ENCODE measurements around the gene GCC2.
"Not testable (repeated sequence)": the region's sequence is repeated elsewhere in the genome, so short reads cannot be mapped to it uniquely, and the experiment has no call there.

The GCC2 gene

GRCh38 chr2:108455571-108455970 lies 6.6 kb downstream of the GCC2 start:
- H3K27ac ChIP-seq (ENCODE audit: low read depth in 2 of 2, low read length in 2 of 2): no peak overlapping the region
- H3K36me3 ChIP-seq (ENCODE audit: control insufficient read depth in 2 of 2, insufficient read depth in 2 of 2, low read length in 2 of 2): peaks cover 46 to 48% of the 10 kb centered on the region in 2 donors

GRCh38 chr2:108458082-108458481 lies 9.1 kb downstream of the GCC2 start:
- H3K36me3 ChIP-seq (ENCODE audit: control insufficient read depth in 2 of 2, insufficient read depth in 2 of 2, low read length in 2 of 2): peaks cover 40 to 43% of the 10 kb centered on the region in 2 donors
- no peaks in the 10 kb centered on the region for H3K9me3 ChIP-seq (ENCODE audit: control insufficient read depth in 2 of 2, low read length in 2 of 2)
- no peak overlapping the region for H3K27ac ChIP-seq (ENCODE audit: low read depth in 2 of 2, low read length in 2 of 2)
- peaks cover 4 to 8% of the 10 kb centered on the region in 2 donors for H3K4me1 ChIP-seq (ENCODE audit: control insufficient read depth in 2 of 2, insufficient read depth in 2 of 2, low read length in 2 of 2)
- no peaks in the 10 kb centered on the region for H3K27me3 ChIP-seq (ENCODE audit: control insufficient read depth in 2 of 2, insufficient read depth in 2 of 2, low read length in 2 of 2)
- H3K4me3 ChIP-seq (ENCODE audit: low read length in 2 of 2): no peak overlapping the region
- no peak overlapping the region for H3K9ac ChIP-seq (ENCODE audit: low read depth in 1 of 2, low read length in 2 of 2)

More at GRCh38 chr2:108455571-108455970, 6.6 kb downstream of the GCC2 start:
- no peak overlapping the region for H3K4me3 ChIP-seq (ENCODE audit: low read length in 2 of 2)
- H3K9me3 ChIP-seq (ENCODE audit: control insufficient read depth in 2 of 2, low read length in 2 of 2): no peaks in the 10 kb centered on the region
- peaks cover 7 to 17% of the 10 kb centered on the region in 2 donors for H3K4me1 ChIP-seq (ENCODE audit: control insufficient read depth in 2 of 2, insufficient read depth in 2 of 2, low read length in 2 of 2)
- H3K9ac ChIP-seq (ENCODE audit: low read depth in 1 of 2, low read length in 2 of 2): no peak overlapping the region
- no peaks in the 10 kb centered on the region for H3K27me3 ChIP-seq (ENCODE audit: control insufficient read depth in 2 of 2, insufficient read depth in 2 of 2, low read length in 2 of 2)

DNA sequence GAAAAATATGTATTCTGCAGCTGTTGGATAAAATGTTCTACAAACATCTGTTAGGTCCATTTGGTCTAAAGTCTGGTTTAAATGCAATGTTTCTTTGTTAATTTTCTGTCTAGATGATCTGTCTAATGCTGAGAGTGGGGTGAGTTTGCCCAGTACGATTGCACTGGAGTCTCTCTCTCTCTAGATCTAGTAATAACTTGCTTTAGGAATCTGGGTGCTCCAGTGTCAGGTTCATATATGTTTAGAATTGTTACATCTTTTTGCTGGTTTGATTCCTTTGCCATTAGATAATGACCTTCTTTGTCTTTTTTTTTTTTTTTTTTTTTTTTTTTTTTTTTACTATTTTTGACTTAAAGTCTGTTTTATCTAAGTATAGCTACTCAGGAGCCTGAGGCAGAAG lies 10.4 kb downstream of the GCC2 start:
- Histone ChIP-seq H3K27ac (ENCODE audit: low read depth in 2 of 2, low read length in 2 of 2) (no peak overlapping the region), H3K36me3 (ENCODE audit: control insufficient read depth in 2 of 2, insufficient read depth in 2 of 2, low read length in 2 of 2) (peaks cover 45 to 46% of the 10 kb centered on the region in 2 donors), H3K4me3 (ENCODE audit: low read length in 2 of 2) (no peak overlapping the region), H3K4me1 (ENCODE audit: control insufficient read depth in 2 of 2, insufficient read depth in 2 of 2, low read length in 2 of 2) (peaks cover 3 to 8% of the 10 kb centered on the region in 2 donors), H3K9me3 (ENCODE audit: control insufficient read depth in 2 of 2, low read length in 2 of 2) (no peaks in the 10 kb centered on the region), H3K27me3 (ENCODE audit: control insufficient read depth in 2 of 2, insufficient read depth in 2 of 2, low read length in 2 of 2) (no peaks in the 10 kb centered on the region), H3K9ac (ENCODE audit: low read depth in 1 of 2, low read length in 2 of 2) (no peak overlapping the region)

- Histone ChIP-seq H3K9ac (ENCODE audit: low read depth in 1 of 2, low read length in 2 of 2) (no peak overlapping the region), H3K4me1 (ENCODE audit: control insufficient read depth in 2 of 2, insufficient read depth in 2 of 2, low read length in 2 of 2) (peaks cover 3 to 8% of the 10 kb centered on the region in 2 donors), H3K9me3 (ENCODE audit: control insufficient read depth in 2 of 2, low read length in 2 of 2) (no peaks in the 10 kb centered on the region), H3K27me3 (ENCODE audit: control insufficient read depth in 2 of 2, insufficient read depth in 2 of 2, low read length in 2 of 2) (no peaks in the 10 kb centered on the region), H3K36me3 (ENCODE audit: control insufficient read depth in 2 of 2, insufficient read depth in 2 of 2, low read length in 2 of 2) (peaks cover 46 to 47% of the 10 kb centered on the region in 2 donors), H3K27ac (ENCODE audit: low read depth in 2 of 2, low read length in 2 of 2) (peak overlapping the region in 1 of 2 donors; percentile 4), H3K4me3 (ENCODE audit: low read length in 2 of 2) (no peak overlapping the region)
Measured at GRCh38 chr2:108460345-108461037, 11.5 kb downstream of the GCC2 start.

GRCh38 chr2:108477099-108477498 lies 28.1 kb downstream of the GCC2 start:
- H3K36me3 ChIP-seq (ENCODE audit: control insufficient read depth in 2 of 2, insufficient read depth in 2 of 2, low read length in 2 of 2): peaks cover 39 to 50% of the 10 kb centered on the region in 2 donors
- H3K27me3 ChIP-seq (ENCODE audit: control insufficient read depth in 2 of 2, insufficient read depth in 2 of 2, low read length in 2 of 2): no peaks in the 10 kb centered on the region
- no peak overlapping the region for H3K27ac ChIP-seq (ENCODE audit: low read depth in 2 of 2, low read length in 2 of 2)
- H3K4me1 ChIP-seq (ENCODE audit: control insufficient read depth in 2 of 2, insufficient read depth in 2 of 2, low read length in 2 of 2): no peaks in the 10 kb centered on the region
- no peaks in the 10 kb centered on the region for H3K9me3 ChIP-seq (ENCODE audit: control insufficient read depth in 2 of 2, low read length in 2 of 2)
- H3K9ac ChIP-seq (ENCODE audit: low read depth in 1 of 2, low read length in 2 of 2): no peak overlapping the region
- H3K4me3 ChIP-seq (ENCODE audit: low read length in 2 of 2): no peak overlapping the region

- no peak overlapping the region for H3K27ac ChIP-seq (ENCODE audit: low read depth in 2 of 2, low read length in 2 of 2)
- no peak overlapping the region for H3K9ac ChIP-seq (ENCODE audit: low read depth in 1 of 2, low read length in 2 of 2)
- H3K4me3 ChIP-seq (ENCODE audit: low read length in 2 of 2): no peak overlapping the region
- H3K36me3 ChIP-seq (ENCODE audit: control insufficient read depth in 2 of 2, insufficient read depth in 2 of 2, low read length in 2 of 2): peaks cover 41 to 44% of the 10 kb centered on the region in 2 donors
- no peaks in the 10 kb centered on the region for H3K9me3 ChIP-seq (ENCODE audit: control insufficient read depth in 2 of 2, low read length in 2 of 2)
- H3K4me1 ChIP-seq (ENCODE audit: control insufficient read depth in 2 of 2, insufficient read depth in 2 of 2, low read length in 2 of 2): no peaks in the 10 kb centered on the region
- no peaks in the 10 kb centered on the region for H3K27me3 ChIP-seq (ENCODE audit: control insufficient read depth in 2 of 2, insufficient read depth in 2 of 2, low read length in 2 of 2)
Measured at GRCh38 chr2:108485253-108485652, 36.2 kb downstream of the GCC2 start.

DNA sequence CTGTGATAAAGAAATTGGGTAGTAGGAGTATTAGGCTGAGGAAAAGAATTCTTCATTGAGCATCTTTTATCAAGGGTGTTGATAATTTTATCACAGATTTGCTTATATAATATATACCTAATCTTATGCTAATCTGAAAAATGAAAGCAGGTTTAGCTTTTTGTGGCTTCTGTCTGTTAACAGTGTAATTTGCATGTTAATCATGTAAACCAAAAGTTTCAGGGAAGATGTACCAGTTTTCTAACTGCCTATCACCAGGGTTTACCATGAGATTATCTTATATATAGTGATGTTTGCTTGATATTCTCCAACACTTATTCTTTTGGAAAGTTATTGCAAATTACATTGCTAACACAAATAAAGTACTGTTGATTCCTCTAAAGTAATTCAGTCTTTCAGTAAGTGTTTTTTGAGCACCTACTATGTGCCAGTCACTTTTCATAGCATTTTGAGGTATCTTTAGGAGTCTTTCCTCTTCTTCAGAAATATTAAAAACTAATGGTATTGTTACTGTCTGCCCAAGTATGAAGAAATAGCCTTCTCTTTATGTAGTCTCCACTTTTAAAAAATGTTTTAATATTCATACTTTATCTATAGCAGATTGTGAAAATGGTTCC lies 41.6 kb downstream of the GCC2 start:
- H3K36me3 ChIP-seq (ENCODE audit: control insufficient read depth in 2 of 2, insufficient read depth in 2 of 2, low read length in 2 of 2): peaks cover 36 to 39% of the 10 kb centered on the region in 2 donors
- no peaks in the 10 kb centered on the region for H3K27me3 ChIP-seq (ENCODE audit: control insufficient read depth in 2 of 2, insufficient read depth in 2 of 2, low read length in 2 of 2)
- no peak overlapping the region for H3K27ac ChIP-seq (ENCODE audit: low read depth in 2 of 2, low read length in 2 of 2)
- H3K4me3 ChIP-seq (ENCODE audit: low read length in 2 of 2): no peak overlapping the region
- no peaks in the 10 kb centered on the region for H3K9me3 ChIP-seq (ENCODE audit: control insufficient read depth in 2 of 2, low read length in 2 of 2)
- no peaks in the 10 kb centered on the region for H3K4me1 ChIP-seq (ENCODE audit: control insufficient read depth in 2 of 2, insufficient read depth in 2 of 2, low read length in 2 of 2)
- H3K9ac ChIP-seq (ENCODE audit: low read depth in 1 of 2, low read length in 2 of 2): no peak overlapping the region

GRCh38 chr2:108491848-108492247 lies 42.8 kb downstream of the GCC2 start:
- no peak overlapping the region for H3K9ac ChIP-seq (ENCODE audit: low read depth in 1 of 2, low read length in 2 of 2)
- no peaks in the 10 kb centered on the region for H3K27me3 ChIP-seq (ENCODE audit: control insufficient read depth in 2 of 2, insufficient read depth in 2 of 2, low read length in 2 of 2)
- no peaks in the 10 kb centered on the region for H3K4me1 ChIP-seq (ENCODE audit: control insufficient read depth in 2 of 2, insufficient read depth in 2 of 2, low read length in 2 of 2)
- H3K36me3 ChIP-seq (ENCODE audit: control insufficient read depth in 2 of 2, insufficient read depth in 2 of 2, low read length in 2 of 2): peaks cover 30 to 35% of the 10 kb centered on the region in 2 donors
- no peak overlapping the region for H3K4me3 ChIP-seq (ENCODE audit: low read length in 2 of 2)
- no peaks in the 10 kb centered on the region for H3K9me3 ChIP-seq (ENCODE audit: control insufficient read depth in 2 of 2, low read length in 2 of 2)
- no peak overlapping the region for H3K27ac ChIP-seq (ENCODE audit: low read depth in 2 of 2, low read length in 2 of 2)

- no peak overlapping the region for H3K9ac ChIP-seq (ENCODE audit: low read depth in 1 of 2, low read length in 2 of 2)
- no peaks in the 10 kb centered on the region for H3K4me1 ChIP-seq (ENCODE audit: control insufficient read depth in 2 of 2, insufficient read depth in 2 of 2, low read length in 2 of 2)
- no peaks in the 10 kb centered on the region for H3K9me3 ChIP-seq (ENCODE audit: control insufficient read depth in 2 of 2, low read length in 2 of 2)
- H3K36me3 ChIP-seq (ENCODE audit: control insufficient read depth in 2 of 2, insufficient read depth in 2 of 2, low read length in 2 of 2): peaks cover 25 to 30% of the 10 kb centered on the region in 2 donors
- no peaks in the 10 kb centered on the region for H3K27me3 ChIP-seq (ENCODE audit: control insufficient read depth in 2 of 2, insufficient read depth in 2 of 2, low read length in 2 of 2)
- no peak overlapping the region for H3K4me3 ChIP-seq (ENCODE audit: low read length in 2 of 2)
- H3K27ac ChIP-seq (ENCODE audit: low read depth in 2 of 2, low read length in 2 of 2): no peak overlapping the region
Measured at GRCh38 chr2:108492364-108492763, 43.4 kb downstream of the GCC2 start.

GRCh38 chr2:108496167-108496566 lies 47.2 kb downstream of the GCC2 start:
- H3K27ac ChIP-seq (ENCODE audit: low read depth in 2 of 2, low read length in 2 of 2); H3K4me1 ChIP-seq (ENCODE audit: control insufficient read depth in 2 of 2, insufficient read depth in 2 of 2, low read length in 2 of 2); H3K9me3 ChIP-seq (ENCODE audit: control insufficient read depth in 2 of 2, low read length in 2 of 2); H3K27me3 ChIP-seq (ENCODE audit: control insufficient read depth in 2 of 2, insufficient read depth in 2 of 2, low read length in 2 of 2); H3K4me3 ChIP-seq (ENCODE audit: low read length in 2 of 2); H3K9ac ChIP-seq (ENCODE audit: low read depth in 1 of 2, low read length in 2 of 2): not testable (repeated sequence)
- H3K36me3 ChIP-seq (ENCODE audit: control insufficient read depth in 2 of 2, insufficient read depth in 2 of 2, low read length in 2 of 2): peaks cover 8 to 23% of the 10 kb centered on the region in 2 donors
